Ramos (cell line): ENCODE measurements around the gene BTBD3.

ENCODE experiments used
- in situ Hi-C: fragments of 300-500 bp; cut with MboI; formaldehyde crosslinking; loops from one replicate; pipeline ENCODE4 v1.14.3; 2022; ENCODE audit warnings: low sequenced_read_pairs; ENCODE audit not compliant: unreplicated experiment

The BTBD3 gene

GRCh38 chr20:11912659-11913415 lies 4.9 kb upstream of the BTBD3 start:
- in situ Hi-C loops: no loop called here

GRCh38 chr20:11918391-11918845 lies 725 bp downstream of the BTBD3 start:
- in situ Hi-C loops: no loop called here

- in situ Hi-C loops: no loop called here
These were observed 1.3 kb downstream of the BTBD3 start for GRCh38 chr20:11918981-11919380.

- in situ Hi-C loops: no loop called here
These were observed 1.9 kb downstream of the BTBD3 start for GRCh38 chr20:11919581-11919980.

GRCh38 chr20:11920083-11920482 lies 2.4 kb downstream of the BTBD3 start:
- in situ Hi-C loops: no loop called here

GRCh38 chr20:11921321-11921720 lies 3.6 kb downstream of the BTBD3 start:
- in situ Hi-C loops: no loop called here

- in situ Hi-C loops: no loop called here
These were observed 4.9 kb downstream of the BTBD3 start for GRCh38 chr20:11922561-11922960.

- in situ Hi-C loops: no loop called here
These were observed 7.2 kb downstream of the BTBD3 start for GRCh38 chr20:11924923-11925322.

GRCh38 chr20:11926292-11926998 lies 8.8 kb downstream of the BTBD3 start:
- in situ Hi-C loops: no loop called here

- in situ Hi-C loops: no loop called here
These were observed 12.3 kb downstream of the BTBD3 start for GRCh38 chr20:11929947-11930346.

GRCh38 chr20:11935212-11936154 lies 17.8 kb downstream of the BTBD3 start:
- in situ Hi-C loops: no loop called here

- in situ Hi-C loops: no loop called here
These were observed 18.5 kb downstream of the BTBD3 start for GRCh38 chr20:11936157-11936556.

- in situ Hi-C loops: no loop called here
These were observed 19.5 kb downstream of the BTBD3 start for GRCh38 chr20:11937230-11937629.

GRCh38 chr20:11941593-11942246 lies 24.0 kb downstream of the BTBD3 start:
- in situ Hi-C loops: no loop called here

- in situ Hi-C loops: no loop called here
These were observed 26.1 kb downstream of the BTBD3 start for GRCh38 chr20:11943778-11944177.

GRCh38 chr20:11948806-11949205 lies 31.1 kb downstream of the BTBD3 start:
- in situ Hi-C loops: no loop called here

- in situ Hi-C loops: no loop called here
These were observed 32.0 kb downstream of the BTBD3 start for GRCh38 chr20:11949711-11950110.

GRCh38 chr20:11951696-11952095 lies 34.0 kb downstream of the BTBD3 start:
- in situ Hi-C loops: no loop called here

- in situ Hi-C loops: no loop called here
These were observed 34.9 kb downstream of the BTBD3 start for GRCh38 chr20:11952639-11953038.

GRCh38 chr20:11957911-11958310 lies 40.2 kb downstream of the BTBD3 start:
- in situ Hi-C loops: no loop called here
